Lung (tissue), 12 donors: ENCODE data around the gene VPS50. TPM values are rescaled to one million over a fixed set of nuclear protein-coding genes. Genes with fewer than 3 reads are reported as not detected.

Source experiments
- ATAC-seq: fragments of 200-7000 bp; cut with Tn5 transposase; one replicate; pipeline ENCODE4 v1.9.1; 2020; ENCODE audit warnings: moderate number of reproducible peaks; ENCODE audit not compliant: insufficient read depth, low FRiP score
- DNase-seq, 3 donors: peaks; one replicate each; pipeline ENCODE4 v3.0.0-alpha.2; 2013 to 2017
- H3K27ac ChIP-seq, 2 donors: one replicate each; pipeline ENCODE4 v1.5.1; 2013; ENCODE audit warnings: mild to moderate bottlenecking in 2 of 2, moderate library complexity in 2 of 2, control low read depth in 1 of 2, inconsistent platforms in 1 of 2, low read depth in 1 of 2, low read length in 1 of 2
- H3K27me3 ChIP-seq, 3 donors: one replicate each; pipeline ENCODE4 v1.5.1; 2013; ENCODE audit warnings: low read length in 2 of 3; ENCODE audit not compliant: control insufficient read depth in 3 of 3, insufficient read depth in 3 of 3
- H3K36me3 ChIP-seq, 4 donors: one replicate each; pipeline ENCODE4 v1.5.1; 2013; ENCODE audit warnings: low read length in 4 of 4, mild to moderate bottlenecking in 1 of 4, moderate library complexity in 1 of 4; ENCODE audit not compliant: control insufficient read depth in 4 of 4, insufficient read depth in 4 of 4
- H3K4me1 ChIP-seq, 5 donors: one replicate each; pipeline ENCODE4 v1.5.1; 2013; ENCODE audit warnings: low read length in 5 of 5, mild to moderate bottlenecking in 2 of 5, moderate library complexity in 1 of 5; ENCODE audit not compliant: control insufficient read depth in 5 of 5, insufficient read depth in 5 of 5
- H3K4me3 ChIP-seq: one replicate; pipeline ENCODE4 v1.5.1; 2013; ENCODE audit warnings: mild to moderate bottlenecking, control low read depth, moderate library complexity
- H3K9ac ChIP-seq, 2 donors: one replicate each; pipeline ENCODE4 v1.5.1; 2013; ENCODE audit warnings: low read length in 2 of 2, control low read depth in 1 of 2; ENCODE audit not compliant: insufficient read depth in 1 of 2
- H3K9me3 ChIP-seq, 4 donors: one replicate each; pipeline ENCODE4 v1.5.1; 2013; ENCODE audit warnings: low read length in 3 of 4, mild to moderate bottlenecking in 1 of 4, moderate library complexity in 1 of 4; ENCODE audit not compliant: control insufficient read depth in 4 of 4, insufficient read depth in 3 of 4
- WGBS, 2 donors: extraction: QIAGEN DNeasy Blood & Tissue Kit; methylation state at CpG; one replicate each; pipeline ENCODE4 v1.1.7; 2013; 5-methylcytosine and 5-hydroxymethylcytosine counted together
- polyA plus RNA-seq, 2 donors: library from polyadenylated mRNA; stranded (reverse); fragments of 200-250 nt; gene quantifications; one replicate each; pipeline ENCODE4 v1.2.1, GENCODE V29; 2013
- total RNA-seq, 2 donors: library from RNA; depleted of rRNA in 1 of 2; stranded (reverse); fragments of >200 nt in 1 of 2; gene quantifications; one replicate each; pipeline ENCODE4 v1.2.1, GENCODE V29; 2014 to 2021
- TF ChIP-seq, protein P1 (sequence below): IDR thresholded peaks from 2 replicates; pipeline ENCODE4 v1.5.1; 2012; ENCODE audit warnings: mild to moderate bottlenecking; ENCODE audit errors: control extremely low read depth, extremely low read depth
- donor health status: control.
- donor health status: control.
- donor health status: Bipolar disorder and iron deficiency.
- donor health status: healthy.
- donor health status: DM: yes; HTN: yes; CAD: no.

Gene VPS50
- total and polyA plus RNA-seq, 4 donors, result 6.6 to 52.5 (median 13.7) TPM

DNA sequence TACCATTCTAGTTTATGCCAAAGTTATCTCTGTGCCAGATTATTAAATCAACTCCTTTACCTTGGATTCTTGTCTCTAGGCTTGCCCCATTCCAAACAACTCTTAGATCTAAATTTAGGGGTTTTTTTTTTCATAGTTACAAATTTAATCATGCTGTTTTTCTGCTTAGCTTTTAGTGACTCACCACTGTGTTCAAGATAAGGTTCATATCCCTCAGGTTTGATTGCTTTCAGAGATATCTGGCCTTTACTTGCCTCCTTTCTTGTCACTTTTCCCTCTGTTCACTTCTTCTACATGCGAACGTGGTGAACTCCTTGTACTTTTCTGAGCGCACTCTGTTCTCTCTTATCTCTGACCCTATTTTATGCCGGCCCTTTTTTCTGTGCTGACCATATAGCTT lies 78.2 kb downstream of the VPS50 start:
- no peaks in the 10 kb centered on the region for H3K4me1 ChIP-seq
- DNase-seq, result no peak
- H3K9ac ChIP-seq, result no peak overlapping the region
- H3K36me3 ChIP-seq, result peaks cover 3 to 15% (median 6%) of the 10 kb centered on the region in 4 donors
- 93 to 96% methylated on average over 4 of the region's 4 CpGs for WGBS, 2 donors
- no peaks in the 10 kb centered on the region for H3K27me3 ChIP-seq
- ATAC-seq, result no peak
- H3K4me3 ChIP-seq, result no peak overlapping the region
- TF ChIP-seq, protein P1, sequence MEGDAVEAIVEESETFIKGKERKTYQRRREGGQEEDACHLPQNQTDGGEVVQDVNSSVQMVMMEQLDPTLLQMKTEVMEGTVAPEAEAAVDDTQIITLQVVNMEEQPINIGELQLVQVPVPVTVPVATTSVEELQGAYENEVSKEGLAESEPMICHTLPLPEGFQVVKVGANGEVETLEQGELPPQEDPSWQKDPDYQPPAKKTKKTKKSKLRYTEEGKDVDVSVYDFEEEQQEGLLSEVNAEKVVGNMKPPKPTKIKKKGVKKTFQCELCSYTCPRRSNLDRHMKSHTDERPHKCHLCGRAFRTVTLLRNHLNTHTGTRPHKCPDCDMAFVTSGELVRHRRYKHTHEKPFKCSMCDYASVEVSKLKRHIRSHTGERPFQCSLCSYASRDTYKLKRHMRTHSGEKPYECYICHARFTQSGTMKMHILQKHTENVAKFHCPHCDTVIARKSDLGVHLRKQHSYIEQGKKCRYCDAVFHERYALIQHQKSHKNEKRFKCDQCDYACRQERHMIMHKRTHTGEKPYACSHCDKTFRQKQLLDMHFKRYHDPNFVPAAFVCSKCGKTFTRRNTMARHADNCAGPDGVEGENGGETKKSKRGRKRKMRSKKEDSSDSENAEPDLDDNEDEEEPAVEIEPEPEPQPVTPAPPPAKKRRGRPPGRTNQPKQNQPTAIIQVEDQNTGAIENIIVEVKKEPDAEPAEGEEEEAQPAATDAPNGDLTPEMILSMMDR, result no peak
- H3K9me3 ChIP-seq, result no peaks in the 10 kb centered on the region
- no peak overlapping the region for H3K27ac ChIP-seq

DNA sequence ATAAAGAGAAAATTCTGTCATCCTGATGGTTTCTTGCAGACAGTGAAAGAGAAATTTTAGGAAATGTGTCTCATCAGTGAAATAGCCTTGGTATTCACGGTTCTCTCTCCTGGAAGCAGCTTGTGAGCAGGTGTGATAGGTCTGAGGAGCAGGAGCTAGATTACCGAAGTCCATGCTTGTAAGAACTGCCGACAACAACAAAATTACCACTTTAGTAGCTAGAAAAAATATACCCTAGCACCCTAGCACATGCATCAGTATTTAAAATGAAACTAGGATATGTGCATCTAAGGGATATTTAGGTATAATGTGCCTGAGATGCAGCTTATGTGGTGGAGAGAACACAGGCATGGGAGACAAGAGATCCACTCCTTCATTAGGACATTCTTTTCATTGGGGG lies 82.3 kb downstream of the VPS50 start:
- Histone ChIP-seq H3K4me3 (no peak overlapping the region), H3K9me3 (no peaks in the 10 kb centered on the region), H3K36me3 (peaks cover 0 to 8% (median 3%) of the 10 kb centered on the region in 4 donors), H3K4me1 (no peaks in the 10 kb centered on the region), H3K27me3 (no peaks in the 10 kb centered on the region), H3K9ac (no peak overlapping the region), H3K27ac (no peak overlapping the region)
- TF ChIP-seq, protein P1, result no peak
- ATAC-seq (no peak), DNase-seq (no peak)
- 87 to 93% methylated on average over 3 of the region's 3 CpGs for WGBS, 2 donors

DNA sequence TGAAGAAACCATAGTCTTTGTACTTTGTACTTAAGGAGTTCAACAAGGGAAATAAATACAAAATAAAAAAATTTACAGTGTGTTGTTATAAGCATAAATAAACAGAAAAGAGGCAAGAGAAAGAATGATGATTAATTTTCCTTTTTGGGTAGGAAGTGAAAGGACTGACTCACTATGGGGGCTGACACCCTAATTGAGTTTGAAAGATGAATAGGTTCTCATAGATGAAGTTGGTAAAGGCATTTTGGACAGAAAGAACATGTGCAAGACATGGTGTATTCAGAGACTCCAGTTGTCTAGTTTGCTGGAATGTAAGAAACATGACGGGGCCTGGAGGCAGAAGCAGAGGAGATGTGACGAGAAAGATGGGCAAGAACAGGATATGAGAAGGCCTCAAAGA lies 83.7 kb downstream of the VPS50 start:
- no peak for ATAC-seq

DNA sequence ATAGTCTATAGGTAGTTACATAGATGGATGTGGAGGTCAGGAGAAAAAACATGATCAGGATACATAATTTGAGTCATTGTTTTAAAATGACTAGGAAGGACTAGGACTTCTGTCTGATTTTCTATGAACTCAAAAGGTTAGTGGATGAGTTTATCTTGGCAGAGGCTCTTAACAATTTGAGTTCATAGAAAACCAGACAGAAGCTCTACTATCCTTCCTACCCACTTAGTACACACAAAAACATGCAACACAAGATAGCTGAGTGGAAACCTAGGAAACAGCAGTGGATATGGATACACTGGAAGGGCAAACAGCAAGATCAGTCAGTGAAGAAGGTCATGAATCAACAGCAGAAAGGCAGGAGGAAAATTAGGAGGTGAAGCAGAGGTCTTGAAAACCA lies 84.6 kb downstream of the VPS50 start:
- no peak overlapping the region for H3K9ac ChIP-seq
- H3K4me1 ChIP-seq, result no peaks in the 10 kb centered on the region
- DNase-seq, result no peak
- no peak overlapping the region for H3K27ac ChIP-seq
- H3K9me3 ChIP-seq, result no peaks in the 10 kb centered on the region
- no peak overlapping the region for H3K4me3 ChIP-seq
- H3K27me3 ChIP-seq, result no peaks in the 10 kb centered on the region
- TF ChIP-seq, protein P1, result no peak
- ATAC-seq, result no peak
- H3K36me3 ChIP-seq, result peaks cover 4 to 16% (median 9%) of the 10 kb centered on the region in 4 donors

More for the DNA sequence above, 83.7 kb downstream of the VPS50 start:
- H3K27me3 ChIP-seq, result no peaks in the 10 kb centered on the region
- H3K9me3 ChIP-seq, result no peaks in the 10 kb centered on the region
- no peak overlapping the region for H3K27ac ChIP-seq
- TF ChIP-seq, protein P1, result no peak
- no peaks in the 10 kb centered on the region for H3K4me1 ChIP-seq
- H3K36me3 ChIP-seq, result peaks cover 4 to 10% (median 7%) of the 10 kb centered on the region in 4 donors
- no peak overlapping the region for H3K4me3 ChIP-seq
- no peak for DNase-seq
- no peak overlapping the region for H3K9ac ChIP-seq
- 97 to 100% methylated on average over 2 of the region's 2 CpGs for WGBS, 2 donors
